SK-N-SH (cell line): ENCODE data around the gene DCAF5. TPM values are rescaled to one million over a fixed set of nuclear protein-coding genes. Genes with fewer than 3 reads are reported as not detected.

ENCODE experiments used
- CTCF ChIA-PET: fragments of 300-600, 350-600 bp; formaldehyde crosslinking; extraction: SDS; loops from one replicate; lab custom pipeline; 2021; lab: Yijun Ruan, JAX
- POLR2A ChIA-PET: fragments of 350-600 bp; sonication (Branson Sonifier 250); formaldehyde crosslinking; extraction: SDS; loops from one replicate; lab custom pipeline; 2020; ENCODE audit warnings: antibody characterized with exemption, inconsistent platforms; lab: Yijun Ruan, JAX
- DNase-seq: peaks from one replicate; pipeline ENCODE4 v3.0.0; 2012
- H2AFZ ChIP-seq: fragments of 200-600 bp; sonication (generic); 2 replicates; pipeline ENCODE4 v1.8.1; 2016; ENCODE audit warnings: antibody characterized with exemption, mild to moderate bottlenecking, low read depth
- H3F3A ChIP-seq: fragments of 200-600 bp; sonication (generic); replicated peaks from 2 replicates; pipeline ENCODE3; 2016; ENCODE audit warnings: antibody characterized with exemption, mild to moderate bottlenecking; ENCODE audit not compliant: insufficient read depth
- H3K27ac ChIP-seq, 2 experiments: fragments of 200-500 bp in 1 of 2; fragments of 200-600 bp in 1 of 2; sonication (Bioruptor generic) in 1 of 2; sonication (generic), shearing (Covaris generic) in 1 of 2; 2 replicates each; pipeline versions ENCODE4 v1.5.1 to v1.6.1; 2014 to 2016; ENCODE audit warnings: low read depth in 2 of 2, inconsistent platforms in 1 of 2, low read length in 1 of 2, mild to moderate bottlenecking in 1 of 2, mixed read lengths in 1 of 2
- H3K27me3 ChIP-seq: fragments of 200-600 bp; sonication (generic), shearing (Covaris generic); 2 replicates; pipeline ENCODE4 v1.6.1; 2016; ENCODE audit warnings: mixed run types; ENCODE audit not compliant: insufficient read depth
- H3K36me3 ChIP-seq, 2 experiments: fragments of 200-500 bp in 1 of 2; fragments of 200-600 bp in 1 of 2; sonication (Bioruptor generic) in 1 of 2; sonication (generic) in 1 of 2; replicated peaks in 1 of 2; 2 replicates each; pipeline versions ENCODE3 to v1.5.1; 2014 to 2016; ENCODE audit warnings: low read length in 1 of 2, mild to moderate bottlenecking in 1 of 2; ENCODE audit not compliant: insufficient read depth in 2 of 2, control insufficient read depth in 1 of 2
- H3K4me1 ChIP-seq, 2 experiments: fragments of 200-500 bp in 1 of 2; fragments of 200-600 bp in 1 of 2; sonication (Bioruptor generic) in 1 of 2; sonication (generic), shearing (Covaris generic) in 1 of 2; 2 replicates each; pipeline versions ENCODE4 v1.5.1 to v1.6.1; 2014 to 2016; ENCODE audit warnings: low read depth in 1 of 2, low read length in 1 of 2, mixed run types in 1 of 2; ENCODE audit not compliant: insufficient read depth in 2 of 2, control insufficient read depth in 1 of 2
- H3K4me2 ChIP-seq: fragments of 200-600 bp; sonication (generic), shearing (Covaris generic); 2 replicates; pipeline ENCODE4 v1.6.1; 2017; ENCODE audit warnings: mixed run types
- H3K4me3 ChIP-seq, 2 experiments: fragments of 200-500 bp in 1 of 2; fragments of 200-600 bp in 1 of 2; sonication (Bioruptor generic) in 1 of 2; sonication (generic), shearing (Covaris generic) in 1 of 2; 2 replicates each; pipeline versions ENCODE4 v1.5.1 to v1.8.1; 2014 to 2016; ENCODE audit warnings: low read depth in 2 of 2, inconsistent platforms in 1 of 2, low read length in 1 of 2, mild to moderate bottlenecking in 1 of 2, mixed read lengths in 1 of 2, moderate library complexity in 1 of 2
- H3K79me2 ChIP-seq: fragments of 200-600 bp; sonication (generic); 2 replicates; pipeline ENCODE4 v1.8.1; 2017; ENCODE audit warnings: mild to moderate bottlenecking; ENCODE audit not compliant: insufficient read depth
- H3K9ac ChIP-seq: fragments of 200-600 bp; sonication (generic); 2 replicates; pipeline ENCODE4 v1.6.1; 2017; ENCODE audit warnings: mixed run types
- H3K9me2 ChIP-seq: fragments of 200-600 bp; sonication (generic); 2 replicates; pipeline ENCODE4 v1.6.1; 2017; ENCODE audit warnings: mixed run types
- H3K9me3 ChIP-seq: fragments of 200-600 bp; sonication (generic); 2 replicates; pipeline ENCODE4 v1.6.1; 2017; ENCODE audit warnings: mixed run types, mild to moderate bottlenecking, moderate library complexity
- H4K20me1 ChIP-seq: fragments of 200-600 bp; sonication (generic); 2 replicates; pipeline ENCODE4 v1.6.1; 2017; ENCODE audit warnings: mild to moderate bottlenecking, mixed run types; ENCODE audit not compliant: insufficient read depth
- ELF1 ChIP-seq: IDR thresholded peaks from 2 replicates; pipeline ENCODE4 v1.4.0; 2012
- EP300 ChIP-seq, 2 experiments: IDR thresholded peaks; 2 replicates each; pipeline versions ENCODE4 v1.4.0 to v1.6.1; 2012; ENCODE audit warnings: borderline replicate concordance in 1 of 2, low read depth in 1 of 2, low read length in 1 of 2
- EZH2phosphoT487 ChIP-seq: fragments of 200-600 bp; sonication (generic); IDR thresholded peaks from 2 replicates; pipeline ENCODE4 v1.6.1; 2017; ENCODE audit warnings: low read depth, mixed run types, mild to moderate bottlenecking, antibody characterized with exemption, moderate library complexity, borderline replicate concordance
- FOSL2 ChIP-seq: IDR thresholded peaks from 2 replicates; pipeline ENCODE4 v1.4.0; 2012; ENCODE audit warnings: low read depth, mild to moderate bottlenecking, moderate library complexity, borderline replicate concordance
- FOXM1 ChIP-seq: IDR thresholded peaks from 2 replicates; pipeline ENCODE4 v1.4.0; 2012; ENCODE audit warnings: low read depth, mild to moderate bottlenecking
- JUND ChIP-seq: IDR thresholded peaks from 2 replicates; pipeline ENCODE4 v1.4.0; 2012
- MEF2A ChIP-seq: IDR thresholded peaks from 2 replicates; pipeline ENCODE4 v1.4.0; 2012; ENCODE audit warnings: low read depth, borderline replicate concordance
- MXI1 ChIP-seq: IDR thresholded peaks from 2 replicates; pipeline ENCODE4 v1.6.1; 2012; ENCODE audit warnings: mild to moderate bottlenecking, low read depth, low read length, improper control_type of control experiment
- NFIC ChIP-seq: IDR thresholded peaks from 2 replicates; pipeline ENCODE4 v1.4.0; 2012; ENCODE audit warnings: borderline replicate concordance
- POLR2AphosphoS5 ChIP-seq: IDR thresholded peaks from 2 replicates; pipeline ENCODE4 v1.6.1; 2012; ENCODE audit warnings: low read depth, low read length
- RCOR1 ChIP-seq: fragments of 150-350 bp; IDR thresholded peaks from 2 replicates; pipeline ENCODE4 v1.6.1; 2017; ENCODE audit warnings: antibody characterized with exemption, low read length
- RXRA ChIP-seq: IDR thresholded peaks from 2 replicates; pipeline ENCODE4 v1.4.0; 2012; ENCODE audit warnings: low read depth, mild to moderate bottlenecking, borderline replicate concordance
- SIN3A ChIP-seq: IDR thresholded peaks from 2 replicates; pipeline ENCODE4 v1.6.1; 2012; ENCODE audit warnings: low read depth, mild to moderate bottlenecking, low read length, moderate library complexity, borderline replicate concordance
- TAF1 ChIP-seq: IDR thresholded peaks from 2 replicates; pipeline ENCODE4 v1.6.1; 2012; ENCODE audit warnings: low read depth, mild to moderate bottlenecking, low read length, moderate library complexity, borderline replicate concordance
- TCF12 ChIP-seq: IDR thresholded peaks from 2 replicates; pipeline ENCODE4 v1.4.0; 2012
- YY1 ChIP-seq: IDR thresholded peaks from 2 replicates; pipeline ENCODE4 v1.4.0; 2012; ENCODE audit warnings: low read depth, mild to moderate bottlenecking
- WGBS: methylation state at CpG from one replicate; pipeline ENCODE4 v1.1.6; 2017; ENCODE audit warnings: low lambda C conversion rate; 5-methylcytosine and 5-hydroxymethylcytosine counted together
- polyA plus RNA-seq, 3 experiments: library from polyadenylated mRNA; depleted of rRNA; stranded (reverse); fragments of >200 nt; gene quantifications; 2 replicates each; pipeline ENCODE4 v1.2.3, GENCODE V29; 2012
- TF ChIP-seq, protein P1 (sequence below): IDR thresholded peaks from 2 replicates; pipeline ENCODE4; 2012
- TF ChIP-seq, protein P2 (sequence below): IDR thresholded peaks from 2 replicates; pipeline ENCODE4 v1.6.1; 2012; ENCODE audit warnings: mild to moderate bottlenecking, low read depth, low read length, moderate library complexity
- TF ChIP-seq, protein P3 (sequence below): IDR thresholded peaks from 2 replicates; pipeline ENCODE4 v1.4.0; 2012; ENCODE audit warnings: low read depth, borderline replicate concordance
- TF ChIP-seq, protein P4 (sequence below): fragments of 150-350 bp; IDR thresholded peaks from 2 replicates; pipeline ENCODE4 v1.6.1; 2017; ENCODE audit warnings: antibody characterized with exemption, low read length, low read depth, borderline replicate concordance
- TF ChIP-seq, protein P5 (sequence below): fragments of 200-600 bp; sonication (generic); IDR thresholded peaks from 2 replicates; pipeline ENCODE4 v1.6.1; 2017; ENCODE audit warnings: antibody characterized with exemption, mild to moderate bottlenecking, moderate library complexity
- TF ChIP-seq, protein P6 (sequence below): IDR thresholded peaks from 2 replicates; pipeline ENCODE4 v1.4.0; 2012; ENCODE audit warnings: low read depth

The DCAF5 gene
- polyA plus RNA-seq, 1 of the 3 experiments (the other 2 are of a cell fraction), result 26.7 TPM

DNA sequence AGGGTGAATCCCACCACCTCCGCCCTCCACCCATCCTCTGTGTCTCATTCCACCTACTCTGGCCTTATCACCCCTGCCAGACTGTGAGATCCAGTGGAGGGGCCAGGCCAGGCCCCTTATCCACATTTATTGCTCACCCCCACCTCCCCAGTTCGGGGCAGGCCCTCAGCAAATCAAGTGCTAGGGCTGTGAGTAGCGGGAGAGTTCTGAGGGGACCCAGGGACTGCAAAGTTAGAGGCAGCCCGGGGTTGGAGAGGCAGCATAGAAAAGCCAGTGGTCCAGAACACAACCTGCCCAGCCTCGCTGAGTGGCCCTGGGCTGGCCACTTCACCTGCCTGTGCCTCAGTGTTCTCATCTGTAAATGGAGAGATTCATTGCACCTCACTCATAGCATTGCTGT lies 146.6 kb downstream of the DCAF5 start (continued):
- TF ChIP-seq EZH2phosphoT487, result no peak

DNA sequence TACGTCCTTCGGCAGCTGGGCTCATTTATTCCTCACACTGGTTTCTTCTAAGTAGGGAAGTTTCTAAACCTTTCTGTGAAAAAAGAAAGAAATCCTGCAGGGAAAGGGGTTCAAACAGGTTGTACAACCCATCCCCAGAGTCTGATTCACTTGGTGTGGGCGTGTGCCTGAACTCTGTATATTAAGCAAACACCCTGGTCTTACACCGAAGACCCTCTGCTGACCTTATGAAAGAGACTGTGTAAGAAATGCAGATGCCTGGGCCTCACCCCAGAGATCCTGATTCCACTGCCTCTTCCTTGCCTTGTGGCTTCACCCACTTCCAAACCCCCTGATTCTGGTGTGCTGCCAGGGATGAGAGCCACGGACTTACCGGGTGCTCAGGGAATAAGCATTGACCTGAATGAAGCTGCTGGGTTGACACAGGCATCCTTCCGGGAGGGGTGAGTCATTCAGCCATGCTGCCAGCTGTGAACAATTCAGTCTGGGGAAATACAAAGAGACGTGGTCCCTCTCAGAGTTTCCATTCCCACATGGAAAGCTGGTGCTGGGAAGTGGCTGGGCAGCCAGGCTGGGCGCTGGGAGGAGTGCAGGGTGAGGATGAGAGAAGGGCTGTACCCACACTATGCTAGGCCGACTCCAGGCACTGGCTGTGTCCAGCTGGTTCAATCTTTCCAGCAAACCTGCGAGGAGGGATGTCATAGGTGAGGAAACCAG lies 147.3 kb downstream of the DCAF5 start:
- peak overlapping the region; percentile 71 for H3K4me2 ChIP-seq
- peak overlapping the region in 1 of 2 experiments; percentile 94; a peak in 2 of 4 replicates for H3K27ac ChIP-seq
- no peaks in the 10 kb centered on the region for H3K36me3 ChIP-seq
- CTCF ChIA-PET, result interaction anchor here (0.5 to 0.8 kb wide), 2 partner anchors 66 to 1170 kb away, joined by 3 read pairs; no protein-coding TSS in a partner anchor
- 30% methylated on average over 11 of the region's 11 CpGs for WGBS
- H3K79me2 ChIP-seq, result no peaks in the 10 kb centered on the region
- peaks cover 18% of the 10 kb centered on the region for H3F3A ChIP-seq
- peaks cover 12 to 20% of the 10 kb centered on the region in 2 experiments; a peak in 3 of 4 replicates for H3K4me1 ChIP-seq
- no peaks in the 10 kb centered on the region for H4K20me1 ChIP-seq
- peak overlapping the region in 1 of 2 experiments; percentile 39; a peak in 2 of 4 replicates for H3K4me3 ChIP-seq
- H3K9me2 ChIP-seq, result no peaks in the 10 kb centered on the region
- DNase-seq, result peak; percentile 26
- H3K9me3 ChIP-seq, result no peaks in the 10 kb centered on the region
- H3K27me3 ChIP-seq, result no peaks in the 10 kb centered on the region
- H3K9ac ChIP-seq, result peak overlapping the region; percentile 65
- POLR2A ChIA-PET, result no interaction called here
- H2AFZ ChIP-seq, result no peak overlapping the region
- peak; percentile 28; the same call in 1 of the 2 replicates for TF ChIP-seq MXI1
- TF ChIP-seq, protein P1, sequence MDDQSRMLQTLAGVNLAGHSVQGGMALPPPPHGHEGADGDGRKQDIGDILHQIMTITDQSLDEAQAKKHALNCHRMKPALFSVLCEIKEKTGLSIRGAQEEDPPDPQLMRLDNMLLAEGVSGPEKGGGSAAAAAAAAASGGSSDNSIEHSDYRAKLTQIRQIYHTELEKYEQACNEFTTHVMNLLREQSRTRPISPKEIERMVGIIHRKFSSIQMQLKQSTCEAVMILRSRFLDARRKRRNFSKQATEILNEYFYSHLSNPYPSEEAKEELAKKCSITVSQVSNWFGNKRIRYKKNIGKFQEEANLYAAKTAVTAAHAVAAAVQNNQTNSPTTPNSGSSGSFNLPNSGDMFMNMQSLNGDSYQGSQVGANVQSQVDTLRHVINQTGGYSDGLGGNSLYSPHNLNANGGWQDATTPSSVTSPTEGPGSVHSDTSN, result peak; percentile 86
- TF ChIP-seq POLR2AphosphoS5, result peak; percentile 65; the same call in 1 of the 2 replicates
- peak; percentile 91 for TF ChIP-seq JUND
- TF ChIP-seq, protein P2, sequence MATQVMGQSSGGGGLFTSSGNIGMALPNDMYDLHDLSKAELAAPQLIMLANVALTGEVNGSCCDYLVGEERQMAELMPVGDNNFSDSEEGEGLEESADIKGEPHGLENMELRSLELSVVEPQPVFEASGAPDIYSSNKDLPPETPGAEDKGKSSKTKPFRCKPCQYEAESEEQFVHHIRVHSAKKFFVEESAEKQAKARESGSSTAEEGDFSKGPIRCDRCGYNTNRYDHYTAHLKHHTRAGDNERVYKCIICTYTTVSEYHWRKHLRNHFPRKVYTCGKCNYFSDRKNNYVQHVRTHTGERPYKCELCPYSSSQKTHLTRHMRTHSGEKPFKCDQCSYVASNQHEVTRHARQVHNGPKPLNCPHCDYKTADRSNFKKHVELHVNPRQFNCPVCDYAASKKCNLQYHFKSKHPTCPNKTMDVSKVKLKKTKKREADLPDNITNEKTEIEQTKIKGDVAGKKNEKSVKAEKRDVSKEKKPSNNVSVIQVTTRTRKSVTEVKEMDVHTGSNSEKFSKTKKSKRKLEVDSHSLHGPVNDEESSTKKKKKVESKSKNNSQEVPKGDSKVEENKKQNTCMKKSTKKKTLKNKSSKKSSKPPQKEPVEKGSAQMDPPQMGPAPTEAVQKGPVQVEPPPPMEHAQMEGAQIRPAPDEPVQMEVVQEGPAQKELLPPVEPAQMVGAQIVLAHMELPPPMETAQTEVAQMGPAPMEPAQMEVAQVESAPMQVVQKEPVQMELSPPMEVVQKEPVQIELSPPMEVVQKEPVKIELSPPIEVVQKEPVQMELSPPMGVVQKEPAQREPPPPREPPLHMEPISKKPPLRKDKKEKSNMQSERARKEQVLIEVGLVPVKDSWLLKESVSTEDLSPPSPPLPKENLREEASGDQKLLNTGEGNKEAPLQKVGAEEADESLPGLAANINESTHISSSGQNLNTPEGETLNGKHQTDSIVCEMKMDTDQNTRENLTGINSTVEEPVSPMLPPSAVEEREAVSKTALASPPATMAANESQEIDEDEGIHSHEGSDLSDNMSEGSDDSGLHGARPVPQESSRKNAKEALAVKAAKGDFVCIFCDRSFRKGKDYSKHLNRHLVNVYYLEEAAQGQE, result 0 out of 2 replicates have a peak, but pooled peaks have one; percentile 46
- no peak for TF ChIP-seq RCOR1
- TF ChIP-seq YY1, result no peak; the same call in 1 of the 2 replicates
- no peak for TF ChIP-seq MEF2A
- peak; percentile 19 to 77; a peak in 2 of 4 replicates for TF ChIP-seq EP300 (IDR thresholded peaks at IDR 0.05; ENCODE audit: borderline replicate concordance in 1 of 2, low read depth in 1 of 2, low read length in 1 of 2)
- TF ChIP-seq TCF12, result peak; percentile 90
- peak; percentile 8; the same call in 1 of the 2 replicates for TF ChIP-seq TAF1
- TF ChIP-seq EZH2phosphoT487, result no peak
- TF ChIP-seq, protein P3, sequence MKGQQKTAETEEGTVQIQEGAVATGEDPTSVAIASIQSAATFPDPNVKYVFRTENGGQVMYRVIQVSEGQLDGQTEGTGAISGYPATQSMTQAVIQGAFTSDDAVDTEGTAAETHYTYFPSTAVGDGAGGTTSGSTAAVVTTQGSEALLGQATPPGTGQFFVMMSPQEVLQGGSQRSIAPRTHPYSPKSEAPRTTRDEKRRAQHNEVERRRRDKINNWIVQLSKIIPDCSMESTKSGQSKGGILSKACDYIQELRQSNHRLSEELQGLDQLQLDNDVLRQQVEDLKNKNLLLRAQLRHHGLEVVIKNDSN, result no peak
- TF ChIP-seq RXRA, result peak; percentile 63; the same call in 1 of the 2 replicates
- peak; percentile 77; the same call in 1 of the 2 replicates for TF ChIP-seq SIN3A
- TF ChIP-seq, protein P4, sequence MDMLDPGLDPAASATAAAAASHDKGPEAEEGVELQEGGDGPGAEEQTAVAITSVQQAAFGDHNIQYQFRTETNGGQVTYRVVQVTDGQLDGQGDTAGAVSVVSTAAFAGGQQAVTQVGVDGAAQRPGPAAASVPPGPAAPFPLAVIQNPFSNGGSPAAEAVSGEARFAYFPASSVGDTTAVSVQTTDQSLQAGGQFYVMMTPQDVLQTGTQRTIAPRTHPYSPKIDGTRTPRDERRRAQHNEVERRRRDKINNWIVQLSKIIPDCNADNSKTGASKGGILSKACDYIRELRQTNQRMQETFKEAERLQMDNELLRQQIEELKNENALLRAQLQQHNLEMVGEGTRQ, result no peak
- TF ChIP-seq ELF1, result peak; percentile 39; the same call in 1 of the 2 replicates
- TF ChIP-seq NFIC, result peak; percentile 63; the same call in 1 of the 2 replicates
- peak; percentile 92 for TF ChIP-seq FOSL2
- TF ChIP-seq, protein P5, sequence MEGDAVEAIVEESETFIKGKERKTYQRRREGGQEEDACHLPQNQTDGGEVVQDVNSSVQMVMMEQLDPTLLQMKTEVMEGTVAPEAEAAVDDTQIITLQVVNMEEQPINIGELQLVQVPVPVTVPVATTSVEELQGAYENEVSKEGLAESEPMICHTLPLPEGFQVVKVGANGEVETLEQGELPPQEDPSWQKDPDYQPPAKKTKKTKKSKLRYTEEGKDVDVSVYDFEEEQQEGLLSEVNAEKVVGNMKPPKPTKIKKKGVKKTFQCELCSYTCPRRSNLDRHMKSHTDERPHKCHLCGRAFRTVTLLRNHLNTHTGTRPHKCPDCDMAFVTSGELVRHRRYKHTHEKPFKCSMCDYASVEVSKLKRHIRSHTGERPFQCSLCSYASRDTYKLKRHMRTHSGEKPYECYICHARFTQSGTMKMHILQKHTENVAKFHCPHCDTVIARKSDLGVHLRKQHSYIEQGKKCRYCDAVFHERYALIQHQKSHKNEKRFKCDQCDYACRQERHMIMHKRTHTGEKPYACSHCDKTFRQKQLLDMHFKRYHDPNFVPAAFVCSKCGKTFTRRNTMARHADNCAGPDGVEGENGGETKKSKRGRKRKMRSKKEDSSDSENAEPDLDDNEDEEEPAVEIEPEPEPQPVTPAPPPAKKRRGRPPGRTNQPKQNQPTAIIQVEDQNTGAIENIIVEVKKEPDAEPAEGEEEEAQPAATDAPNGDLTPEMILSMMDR, result no peak
- TF ChIP-seq FOXM1, result no peak
- TF ChIP-seq, protein P6, sequence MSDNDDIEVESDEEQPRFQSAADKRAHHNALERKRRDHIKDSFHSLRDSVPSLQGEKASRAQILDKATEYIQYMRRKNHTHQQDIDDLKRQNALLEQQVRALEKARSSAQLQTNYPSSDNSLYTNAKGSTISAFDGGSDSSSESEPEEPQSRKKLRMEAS, result peak; percentile 86
